ENCODE measurements around the gene GNB1L. TPM values are rescaled to one million over a fixed set of nuclear protein-coding genes. Genes with fewer than 3 reads are reported as not detected.
A peak's percentile ranks its signal among the peaks of the same experiment; 100 is the strongest.

The GNB1L gene
- total RNA-seq, 1 experiment from 2014 or later = 18.0 TPM

DNA sequence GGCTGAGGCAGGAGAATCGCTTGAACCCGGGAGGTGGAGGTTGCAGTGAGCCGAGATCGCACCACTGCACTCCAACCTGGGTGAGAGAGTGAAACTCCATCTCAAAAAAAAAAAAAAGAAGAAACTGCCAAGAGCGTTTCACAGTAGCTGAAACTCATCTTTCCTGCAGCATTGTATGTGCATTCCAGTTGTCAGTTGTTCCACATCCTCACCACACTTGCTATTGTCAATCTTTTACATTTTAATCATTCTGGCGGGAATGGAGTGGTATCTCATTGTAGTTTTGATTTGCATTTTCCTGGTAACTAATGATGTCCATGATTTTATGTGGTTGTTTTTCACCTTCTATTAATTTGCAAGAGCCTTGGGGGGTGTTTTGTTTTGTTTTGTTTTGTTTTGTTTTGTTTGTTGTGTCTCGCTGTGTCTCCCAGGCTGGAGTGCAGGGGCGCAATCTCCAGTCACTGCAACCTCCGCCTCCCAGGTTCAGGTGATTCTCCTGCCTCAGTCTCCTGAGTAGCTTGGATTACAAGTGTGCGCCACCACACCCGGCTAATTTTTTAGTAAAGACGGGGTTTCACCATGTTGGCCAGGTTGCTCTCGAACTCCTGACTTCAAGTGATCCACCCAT lies 8.1 kb upstream of the GNB1L start:
- Mint-ChIP-seq H3K36me3 (no peaks in the 10 kb centered on the region), H3K27ac (peak overlapping the region; percentile 44; the same call in 1 of the 2 replicates), H3K27me3 (ENCODE audit: low read depth) (no peaks in the 10 kb centered on the region), H3K4me3 (no peak overlapping the region), H3K4me1 (peaks cover 10% of the 10 kb centered on the region), H3K9me3 (no peaks in the 10 kb centered on the region)
- DNase-seq (ENCODE audit: low spot score) = no peak
- ATAC-seq = no peak
- ChIA-PET CTCF (no interaction called here), POLR2A (no interaction called here)
- TF ChIP-seq FOXP4 (CRISPR knock-in tag; IDR thresholded peaks at IDR 0.05) = no peak
- TF ChIP-seq NFATC4 (CRISPR knock-in tag; IDR thresholded peaks at IDR 0.05) = no peak
- TF ChIP-seq ZNF512 (CRISPR knock-in tag; IDR thresholded peaks at IDR 0.05; ENCODE audit: borderline replicate concordance) = no peak

GRCh38 chr22:19859861-19860510 lies 5.3 kb upstream of the GNB1L start:
- no peak overlapping the region for H3K4me3 Mint-ChIP-seq
- peaks cover 20% of the 10 kb centered on the region for H3K4me1 Mint-ChIP-seq
- H3K27ac Mint-ChIP-seq = no peak overlapping the region
- no peak for DNase-seq (ENCODE audit: low spot score)
- H3K9me3 Mint-ChIP-seq = no peaks in the 10 kb centered on the region
- no peak for TF ChIP-seq RORB (CRISPR knock-in tag; IDR thresholded peaks at IDR 0.05)
- TF ChIP-seq ZNF219 (CRISPR knock-in tag; IDR thresholded peaks at IDR 0.05; ENCODE audit: borderline replicate concordance) = no peak
- TF ChIP-seq ZNF121 (CRISPR knock-in tag; IDR thresholded peaks at IDR 0.05) = no peak
- TF ChIP-seq GRHL2 (CRISPR knock-in tag; IDR thresholded peaks at IDR 0.05; ENCODE audit: insufficient replicate concordance, severe bottlenecking) = no peak
- TF ChIP-seq IRF2 (CRISPR knock-in tag; IDR thresholded peaks at IDR 0.05; ENCODE audit: borderline replicate concordance, low read depth) = no peak
- no peak for TF ChIP-seq ZNF138 (CRISPR knock-in tag; conservative IDR thresholded peaks at IDR 0.05)
- TF ChIP-seq ESRRA (CRISPR knock-in tag; IDR thresholded peaks at IDR 0.05; ENCODE audit: borderline replicate concordance) = no peak
- no peak for TF ChIP-seq ZNF416 (CRISPR knock-in tag; IDR thresholded peaks at IDR 0.05)
- TF ChIP-seq KAT7 (CRISPR knock-in tag; IDR thresholded peaks at IDR 0.05; ENCODE audit: borderline replicate concordance) = no peak
- ChIA-PET POLR2A (no interaction called here), CTCF (no interaction called here)
- no peaks in the 10 kb centered on the region for H3K27me3 Mint-ChIP-seq (ENCODE audit: low read depth)
- no peak for ATAC-seq
- H3K36me3 Mint-ChIP-seq = no peaks in the 10 kb centered on the region

- Mint-ChIP-seq H3K36me3 (peaks cover 4% of the 10 kb centered on the region), H3K4me3 (no peak overlapping the region), H3K27ac (no peak overlapping the region), H3K27me3 (ENCODE audit: low read depth) (no peaks in the 10 kb centered on the region), H3K4me1 (peaks cover 36% of the 10 kb centered on the region), H3K9me3 (no peaks in the 10 kb centered on the region)
- POLR2A ChIA-PET = no interaction called here
- ATAC-seq (no peak), DNase-seq (ENCODE audit: low spot score) (no peak)
- CTCF ChIA-PET = no interaction called here
- no peak for TF ChIP-seq CBFB (CRISPR knock-in tag; IDR thresholded peaks at IDR 0.05; ENCODE audit: low read depth)
- TF ChIP-seq, protein P1, sequence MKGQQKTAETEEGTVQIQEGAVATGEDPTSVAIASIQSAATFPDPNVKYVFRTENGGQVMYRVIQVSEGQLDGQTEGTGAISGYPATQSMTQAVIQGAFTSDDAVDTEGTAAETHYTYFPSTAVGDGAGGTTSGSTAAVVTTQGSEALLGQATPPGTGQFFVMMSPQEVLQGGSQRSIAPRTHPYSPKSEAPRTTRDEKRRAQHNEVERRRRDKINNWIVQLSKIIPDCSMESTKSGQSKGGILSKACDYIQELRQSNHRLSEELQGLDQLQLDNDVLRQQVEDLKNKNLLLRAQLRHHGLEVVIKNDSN (CRISPR knock-in tag; IDR thresholded peaks at IDR 0.05) = no peak
- no peak for TF ChIP-seq ZBTB21 (CRISPR knock-in tag; IDR thresholded peaks at IDR 0.05; ENCODE audit: borderline replicate concordance)
- TF ChIP-seq, protein P2, sequence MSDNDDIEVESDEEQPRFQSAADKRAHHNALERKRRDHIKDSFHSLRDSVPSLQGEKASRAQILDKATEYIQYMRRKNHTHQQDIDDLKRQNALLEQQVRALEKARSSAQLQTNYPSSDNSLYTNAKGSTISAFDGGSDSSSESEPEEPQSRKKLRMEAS (CRISPR knock-in tag; IDR thresholded peaks at IDR 0.05) = no peak
- no peak for TF ChIP-seq ZBTB43 (CRISPR knock-in tag; IDR thresholded peaks at IDR 0.05)
- TF ChIP-seq, protein P3, sequence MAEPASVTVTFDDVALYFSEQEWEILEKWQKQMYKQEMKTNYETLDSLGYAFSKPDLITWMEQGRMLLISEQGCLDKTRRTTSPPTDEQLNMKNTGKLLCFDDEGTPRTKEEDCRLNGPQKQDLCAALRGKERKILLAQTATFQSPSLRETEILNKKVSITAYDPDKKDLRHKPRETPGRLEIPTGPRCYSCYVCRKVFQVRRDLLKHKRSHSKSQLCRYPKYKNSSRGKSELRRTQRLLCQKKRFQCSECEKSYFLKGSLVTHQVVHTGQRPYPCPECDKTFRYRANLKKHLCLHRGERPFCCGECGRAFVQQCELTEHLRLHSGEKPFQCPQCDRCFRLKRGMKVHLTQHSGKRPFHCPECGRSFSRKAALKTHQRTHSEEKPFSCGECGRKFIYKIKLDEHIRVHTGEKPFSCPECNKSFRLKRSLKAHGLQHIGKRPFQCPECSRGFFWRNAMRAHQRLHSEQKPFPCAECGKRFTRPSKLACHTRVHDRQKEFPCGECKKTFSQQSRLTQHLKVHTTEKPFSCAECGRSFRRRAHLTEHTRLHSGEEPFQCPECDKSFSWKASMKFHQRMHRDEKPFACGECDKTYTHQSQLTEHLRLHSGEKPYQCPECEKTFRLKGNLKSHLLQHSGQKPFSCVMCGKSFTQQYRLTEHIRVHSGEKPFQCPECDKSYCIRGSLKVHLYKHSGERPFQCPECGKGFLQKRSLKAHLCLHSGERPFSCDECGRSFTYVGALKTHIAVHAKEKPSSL (CRISPR knock-in tag; conservative IDR thresholded peaks at IDR 0.05) = no peak
- no peak for TF ChIP-seq FOXK1 (CRISPR knock-in tag; IDR thresholded peaks at IDR 0.05)
- no peak for TF ChIP-seq CREM (CRISPR knock-in tag; IDR thresholded peaks at IDR 0.05)
- no peak for TF ChIP-seq EMX1 (CRISPR knock-in tag; IDR thresholded peaks at IDR 0.05)
- TF ChIP-seq ZSCAN18 (CRISPR knock-in tag; IDR thresholded peaks at IDR 0.05) = no peak
Observed at GRCh38 chr22:19857382-19857781, 2.7 kb upstream of the GNB1L start.

Data from WTC11 (cell line).